Esophagus squamous epithelium (tissue), 4 donors: ENCODE data around the gene SLC1A3.

ENCODE experiments used
- CTCF ChIP-seq, 6 experiments: fragments of 450-650 bp in 4 of 6; fragments of 200-600 bp in 2 of 6; sonication (generic) in 2 of 6; IDR thresholded peaks; one replicate each; pipeline ENCODE4 v1.5.1; 2016 to 2019; ENCODE audit warnings: antibody characterized with exemption in 6 of 6, mild to moderate bottlenecking in 4 of 6, moderate library complexity in 4 of 6
- POLR2A ChIP-seq, 4 donors: fragments of 450-650 bp; IDR thresholded peaks; one replicate each; pipeline ENCODE4 v1.6.1; 2017; ENCODE audit warnings: antibody characterized with exemption in 4 of 4, mild to moderate bottlenecking in 4 of 4, moderate library complexity in 3 of 4

- TF ChIP-seq POLR2A (IDR thresholded peaks at IDR 0.05) (no peak), CTCF (IDR thresholded peaks at IDR 0.05) (no peak)
Observed at GRCh38 chr5:36669015-36669651, 62.7 kb downstream of the SLC1A3 start.
